PC-3 (cell line): Measurements from ENCODE around the gene R3HDM1. TPM values are rescaled to one million over a fixed set of nuclear protein-coding genes. Genes with fewer than 3 reads are reported as not detected.

ENCODE experiments used
- ATAC-seq: fragments of 200-7000 bp; cut with Tn5 transposase; 2 replicates; pipeline ENCODE4 v1.9.1; 2020; ENCODE audit warnings: mild to moderate bottlenecking, moderate library complexity
- BruUV-seq: library from RNA; stranded (reverse); fragments of 400-500 nt; replicated peaks from 2 replicates; lab custom pipeline; 2021; lab: Mats Ljungman, UMichigan
- CTCF ChIA-PET: fragments of 300-600 bp; sonication (Branson Sonifier 250); formaldehyde crosslinking; loops from one replicate; lab custom pipeline; 2022; ENCODE audit warnings: antibody characterized with exemption; lab: Charles Lee
- POLR2A ChIA-PET: fragments of 300-600 bp; sonication (Branson Sonifier 250); formaldehyde crosslinking; loops from one replicate; lab custom pipeline; 2022; ENCODE audit warnings: antibody characterized with exemption; ENCODE audit not compliant: unreplicated experiment; lab: Charles Lee
- DNase-seq: peaks from one replicate; pipeline ENCODE4 v3.0.0-alpha.2; 2015
- H2AFZ ChIP-seq: fragments of 300-600 bp; sonication (generic); 2 replicates; pipeline ENCODE4 v1.6.0; 2016; ENCODE audit warnings: antibody characterized with exemption, low read length
- H3F3A ChIP-seq: fragments of 300-600 bp; sonication (generic); one replicate; pipeline ENCODE4 v1.6.0; 2017; ENCODE audit warnings: antibody characterized with exemption, low read length, control low read depth, mild to moderate bottlenecking; ENCODE audit not compliant: unreplicated experiment
- H3K27ac ChIP-seq: fragments of 300-600 bp; sonication (generic); 2 replicates; pipeline ENCODE4 v1.5.1; 2016; ENCODE audit warnings: mild to moderate bottlenecking, low read length
- H3K27me3 ChIP-seq: fragments of 300-600 bp; sonication (generic); 2 replicates; pipeline ENCODE4 v1.6.1; 2016; ENCODE audit warnings: low read length, mixed read lengths
- H3K36me3 ChIP-seq: fragments of 300-600 bp; sonication (generic); 2 replicates; pipeline ENCODE4 v1.6.1; 2016; ENCODE audit warnings: low read depth, mixed run types, low read length, mixed read lengths
- H3K4me1 ChIP-seq: fragments of 300-600 bp; sonication (generic); 2 replicates; pipeline ENCODE4 v1.5.1; 2016; ENCODE audit warnings: low read length; ENCODE audit not compliant: insufficient read depth
- H3K4me2 ChIP-seq: fragments of 300-600 bp; sonication (generic); 2 replicates; pipeline ENCODE4 v1.6.0; 2016; ENCODE audit warnings: low read length
- H3K4me3 ChIP-seq: fragments of 300-600 bp; sonication (generic); 2 replicates; pipeline ENCODE4 v1.5.1; 2016; ENCODE audit warnings: mild to moderate bottlenecking, low read length, mixed read lengths
- H3K79me2 ChIP-seq: fragments of 300-600 bp; sonication (generic); 2 replicates; pipeline ENCODE4 v1.6.1; 2017; ENCODE audit warnings: low read length, mixed read lengths
- H3K9ac ChIP-seq: fragments of 300-600 bp; sonication (generic); 2 replicates; pipeline ENCODE4 v1.6.0; 2016; ENCODE audit warnings: mild to moderate bottlenecking, low read length
- H3K9me2 ChIP-seq: fragments of 300-600 bp; sonication (generic); replicated peaks from 2 replicates; pipeline ENCODE4 v1.6.1; 2016; ENCODE audit warnings: mixed run types, low read length, mixed read lengths
- H3K9me3 ChIP-seq: fragments of 300-600 bp; sonication (generic); 2 replicates; pipeline ENCODE4 v1.6.1; 2016; ENCODE audit warnings: low read length, mixed read lengths
- H4K20me1 ChIP-seq: fragments of 300-600 bp; sonication (generic); 2 replicates; pipeline ENCODE4 v1.6.1; 2016; ENCODE audit warnings: low read length, mixed read lengths
- CTCF ChIP-seq: fragments of 300-600 bp; sonication (generic); conservative IDR thresholded peaks from 2 replicates; pipeline ENCODE4 v1.5.1; 2017; ENCODE audit warnings: antibody characterized with exemption, low read depth, mild to moderate bottlenecking, low read length
- EZH2 ChIP-seq: fragments of 300-600 bp; sonication (generic); IDR thresholded peaks from one replicate; pipeline ENCODE4 v1.6.1; 2017; ENCODE audit warnings: antibody characterized with exemption, mild to moderate bottlenecking, low read length; ENCODE audit not compliant: unreplicated experiment
- EZH2phosphoT487 ChIP-seq: fragments of 300-600 bp; sonication (generic); IDR thresholded peaks from 2 replicates; pipeline ENCODE4 v1.6.1; 2018; ENCODE audit warnings: mild to moderate bottlenecking, antibody characterized with exemption, low read length, borderline replicate concordance
- intact Hi-C: fragments of 100-400 bp; cut with micrococcal nuclease; formaldehyde crosslinking; loops from 2 replicates; pipeline ENCODE4 v1.9.0; 2023
- total RNA-seq: library from RNA; depleted of rRNA; stranded (reverse); fragments of >200 nt; gene quantifications from 2 replicates; pipeline ENCODE4 v1.2.3, GENCODE V29; 2014

The R3HDM1 gene
- total RNA-seq, 1 experiment from 2014 or later: 12.8 TPM

- ATAC-seq (peak; percentile 70), DNase-seq (no peak)
- CTCF ChIA-PET: no interaction called here
- H3K27ac ChIP-seq: no peak overlapping the region
- H3F3A ChIP-seq: no peaks in the 10 kb centered on the region
- no peak overlapping the region for H3K4me2 ChIP-seq
- H3K36me3 ChIP-seq: peaks cover 11% of the 10 kb centered on the region
- no peak overlapping the region for H3K9ac ChIP-seq
- no peaks in the 10 kb centered on the region for H3K79me2 ChIP-seq
- no peaks in the 10 kb centered on the region for H3K9me3 ChIP-seq
- POLR2A ChIA-PET: no interaction called here
- no peak overlapping the region for H3K4me3 ChIP-seq
- no peaks in the 10 kb centered on the region for H3K4me1 ChIP-seq
- H4K20me1 ChIP-seq: no peaks in the 10 kb centered on the region
- no TSS peak for BruUV-seq
- TF ChIP-seq EZH2: no peak
- no peak for TF ChIP-seq CTCF
- no peak for TF ChIP-seq EZH2phosphoT487
- no peak overlapping the region for H2AFZ ChIP-seq
- no peaks in the 10 kb centered on the region for H3K27me3 ChIP-seq
- intact Hi-C loops: loop anchor here (10.0 kb wide), 1 partner anchor 586 kb away; no protein-coding TSS in a partner anchor
- H3K9me2 ChIP-seq: no peaks in the 10 kb centered on the region
These were observed 59.5 kb downstream of the R3HDM1 start for GRCh38 chr2:135590619-135591260.

- no peaks in the 10 kb centered on the region for H3K27me3 ChIP-seq
- H3K9me3 ChIP-seq: no peaks in the 10 kb centered on the region
- ATAC-seq (no peak), DNase-seq (peak; percentile 28)
- ChIA-PET POLR2A (no interaction called here), CTCF (interaction anchor here (1.0 kb wide), 1 partner anchor 128 kb away, joined by 5 read pairs; no protein-coding TSS in a partner anchor)
- no peaks in the 10 kb centered on the region for H3K79me2 ChIP-seq
- H3K27ac ChIP-seq: no peak overlapping the region
- H2AFZ ChIP-seq: no peak overlapping the region
- H3K4me1 ChIP-seq: no peaks in the 10 kb centered on the region
- no peaks in the 10 kb centered on the region for H3K9me2 ChIP-seq
- intact Hi-C loops: loop anchor here (1.0 to 5.0 kb wide), 3 partner anchors 111 to 176 kb away; no protein-coding TSS in a partner anchor
- H3K9ac ChIP-seq: no peak overlapping the region
- no peaks in the 10 kb centered on the region for H4K20me1 ChIP-seq
- peaks cover 16% of the 10 kb centered on the region for H3K36me3 ChIP-seq
- TF ChIP-seq CTCF (no peak; the same call in 1 of the 2 replicates), EZH2 (no peak), EZH2phosphoT487 (no peak)
- H3K4me2 ChIP-seq: no peak overlapping the region
- no peak overlapping the region for H3K4me3 ChIP-seq
- H3F3A ChIP-seq: no peaks in the 10 kb centered on the region
- no TSS peak for BruUV-seq
These were observed 69.6 kb downstream of the R3HDM1 start for GRCh38 chr2:135600915-135601314.

GRCh38 chr2:135603543-135603942 lies 72.3 kb downstream of the R3HDM1 start:
- Histone ChIP-seq H3K9me2 (no peaks in the 10 kb centered on the region), H3K79me2 (no peaks in the 10 kb centered on the region), H2AFZ (no peak overlapping the region), H3K4me1 (no peaks in the 10 kb centered on the region), H3F3A (no peaks in the 10 kb centered on the region), H3K9ac (no peak overlapping the region), H3K27ac (no peak overlapping the region), H4K20me1 (no peaks in the 10 kb centered on the region), H3K9me3 (no peaks in the 10 kb centered on the region), H3K4me2 (no peak overlapping the region), H3K27me3 (no peaks in the 10 kb centered on the region), H3K4me3 (no peak overlapping the region), H3K36me3 (peaks cover 22% of the 10 kb centered on the region)
- ChIA-PET CTCF (no interaction called here), POLR2A (no interaction called here)
- intact Hi-C loops: loop anchor here (5.0 kb wide), 1 partner anchor 109 kb away; no protein-coding TSS in a partner anchor
- BruUV-seq: no TSS peak
- DNase-seq (no peak), ATAC-seq (no peak)
- TF ChIP-seq CTCF (no peak), EZH2 (no peak), EZH2phosphoT487 (no peak)
